Uterine smooth muscle cell (primary cell): Measurements from ENCODE around the gene GNG12. TPM values are rescaled to one million over a fixed set of nuclear protein-coding genes. Genes with fewer than 3 reads are reported as not detected.

Experiments used
- total RNA-seq: library from RNA; depleted of rRNA; stranded (reverse); fragments of >200 nt; gene quantifications from 2 replicates; pipeline ENCODE4 v1.2.3, GENCODE V29; 2014

The GNG12 gene
- total RNA-seq, result 145 and 160 TPM in 2 replicates

GRCh38 chr1:67832737-67833601 is at the start of gene GNG12:
GNG12 (minus strand) TSS chr1:67833467; CDS start chr1:67707686, 125,781 bp downstream.

GRCh38 chr1:67685067-67685557 is 148.2 kb downstream of the GNG12 start, which contains the start of gene GADD45A:
GADD45A (plus strand) TSS chr1:67685201; CDS start chr1:67685495, 294 bp downstream.

Other genes with a start within 250 kb of the GNG12 start
- 65.5 and 88.7 TPM in 2 replicates for gene GADD45A, start 148.3 kb downstream of the GNG12 start, total RNA-seq
- 2.0 and 3.0 TPM in 2 replicates for gene DIRAS3, start 217.2 kb upstream of the GNG12 start, total RNA-seq